ENCODE data around the gene TACR1. TPM values are rescaled to one million over a fixed set of nuclear protein-coding genes. Genes with fewer than 3 reads are reported as not detected.

TACR1 gene
- polyA plus RNA-seq, 4 donors, result 0.69 to 1.4 TPM; not detected in 2

- Histone ChIP-seq H3K4me3 (ENCODE audit: low read depth in 1 of 3, low read length in 3 of 3) (no peak overlapping the region), H3K27ac (ENCODE audit: low read depth in 1 of 3, low read length in 2 of 3) (no peak overlapping the region), H3K27me3 (ENCODE audit: control insufficient read depth in 3 of 3, insufficient read depth in 3 of 3, low read length in 3 of 3) (no peaks in the 10 kb centered on the region), H3K4me1 (ENCODE audit: control insufficient read depth in 3 of 3, insufficient read depth in 2 of 3, low read depth in 1 of 3, low read length in 2 of 3) (no peaks in the 10 kb centered on the region), H3K36me3 (ENCODE audit: control insufficient read depth in 3 of 3, insufficient read depth in 2 of 3, low read depth in 1 of 3, low read length in 3 of 3) (no peaks in the 10 kb centered on the region), H3K9me3 (ENCODE audit: control insufficient read depth in 2 of 2, insufficient read depth in 1 of 2, low read depth in 1 of 2, low read length in 1 of 2) (peaks cover 0 to 6% of the 10 kb centered on the region in 2 donors)
- FAIRE-seq (no peak), DNase-seq (no peak)
- WGBS, 3 donors, result 58 to 74% (median 69%) methylated on average over 4 of the region's 4 CpGs
Observed at GRCh38 chr2:75099521-75099922, 99.8 kb downstream of the TACR1 start.

DNA sequence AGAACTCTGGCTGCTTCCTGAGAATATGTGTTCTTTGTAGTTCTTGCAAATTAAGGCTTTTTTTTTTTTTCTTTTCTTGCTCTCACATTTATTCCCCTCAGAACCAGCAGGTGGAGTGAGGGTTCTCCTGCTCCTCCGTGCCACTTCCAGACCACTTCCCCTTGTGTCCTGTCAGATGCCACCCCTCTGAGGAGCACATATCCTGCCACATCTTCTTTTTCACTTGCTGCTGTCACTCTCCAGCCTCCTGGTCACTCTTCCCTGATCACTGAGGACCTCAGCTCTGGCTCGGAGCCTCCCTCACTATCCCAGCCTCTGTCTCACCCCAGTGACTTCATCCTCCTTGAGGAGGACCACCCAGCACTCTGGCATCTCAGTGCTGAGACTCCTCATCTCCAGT is 100.5 kb downstream of the TACR1 start:
- FAIRE-seq (no peak), DNase-seq (peak in 1 of 2 donors; percentile 17)
- WGBS, 3 donors, result 33 to 42% (median 34%) methylated on average over 2 of the region's 2 CpGs
- Histone ChIP-seq H3K9me3 (ENCODE audit: control insufficient read depth in 2 of 2, insufficient read depth in 1 of 2, low read depth in 1 of 2, low read length in 1 of 2) (peaks cover 0 to 6% of the 10 kb centered on the region in 2 donors), H3K4me1 (ENCODE audit: control insufficient read depth in 3 of 3, insufficient read depth in 2 of 3, low read depth in 1 of 3, low read length in 2 of 3) (no peaks in the 10 kb centered on the region), H3K27ac (ENCODE audit: low read depth in 1 of 3, low read length in 2 of 3) (no peak overlapping the region), H3K36me3 (ENCODE audit: control insufficient read depth in 3 of 3, insufficient read depth in 2 of 3, low read depth in 1 of 3, low read length in 3 of 3) (no peaks in the 10 kb centered on the region), H3K4me3 (ENCODE audit: low read depth in 1 of 3, low read length in 3 of 3) (no peak overlapping the region), H3K27me3 (ENCODE audit: control insufficient read depth in 3 of 3, insufficient read depth in 3 of 3, low read length in 3 of 3) (no peaks in the 10 kb centered on the region)

DNA sequence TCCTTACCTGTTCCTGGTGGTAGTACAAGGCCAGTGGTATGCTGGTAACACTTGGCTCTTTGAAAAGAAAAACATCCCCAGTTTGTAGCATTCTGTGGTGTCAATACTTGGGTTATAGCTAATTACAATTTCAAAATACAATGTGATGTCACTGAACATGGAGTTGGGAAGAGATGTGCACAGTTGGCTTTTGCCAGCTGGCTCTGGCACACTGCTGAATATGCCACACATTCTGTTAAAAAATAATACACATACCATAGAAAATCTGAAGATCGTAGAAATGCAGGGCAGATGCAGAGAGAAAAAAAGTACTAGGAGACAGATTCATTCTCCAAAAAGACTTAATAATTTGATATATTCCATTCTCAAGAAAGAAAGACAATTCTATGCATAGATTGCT is 101.5 kb downstream of the TACR1 start:
- 88 to 93% (median 92%) methylated on average over 1 of the region's 1 CpG for WGBS, 3 donors
- no peak for FAIRE-seq
- H3K27me3 ChIP-seq (ENCODE audit: control insufficient read depth in 3 of 3, insufficient read depth in 3 of 3, low read length in 3 of 3), result no peaks in the 10 kb centered on the region
- H3K36me3 ChIP-seq (ENCODE audit: control insufficient read depth in 3 of 3, insufficient read depth in 2 of 3, low read depth in 1 of 3, low read length in 3 of 3), result no peaks in the 10 kb centered on the region
- H3K9me3 ChIP-seq (ENCODE audit: control insufficient read depth in 2 of 2, insufficient read depth in 1 of 2, low read depth in 1 of 2, low read length in 1 of 2), result peaks cover 0 to 6% of the 10 kb centered on the region in 2 donors
- no peak overlapping the region for H3K4me3 ChIP-seq (ENCODE audit: low read depth in 1 of 3, low read length in 3 of 3)
- no peaks in the 10 kb centered on the region for H3K4me1 ChIP-seq (ENCODE audit: control insufficient read depth in 3 of 3, insufficient read depth in 2 of 3, low read depth in 1 of 3, low read length in 2 of 3)
- DNase-seq, result no peak
- no peak overlapping the region for H3K27ac ChIP-seq (ENCODE audit: low read depth in 1 of 3, low read length in 2 of 3)

GRCh38 chr2:75094405-75094804 is 104.9 kb downstream of the TACR1 start:
- Histone ChIP-seq H3K27ac (ENCODE audit: low read depth in 1 of 3, low read length in 2 of 3) (no peak overlapping the region), H3K4me3 (ENCODE audit: low read depth in 1 of 3, low read length in 3 of 3) (no peak overlapping the region), H3K9me3 (ENCODE audit: control insufficient read depth in 2 of 2, insufficient read depth in 1 of 2, low read depth in 1 of 2, low read length in 1 of 2) (no peaks in the 10 kb centered on the region), H3K36me3 (ENCODE audit: control insufficient read depth in 3 of 3, insufficient read depth in 2 of 3, low read depth in 1 of 3, low read length in 3 of 3) (no peaks in the 10 kb centered on the region), H3K27me3 (ENCODE audit: control insufficient read depth in 3 of 3, insufficient read depth in 3 of 3, low read length in 3 of 3) (no peaks in the 10 kb centered on the region), H3K4me1 (ENCODE audit: control insufficient read depth in 3 of 3, insufficient read depth in 2 of 3, low read depth in 1 of 3, low read length in 2 of 3) (no peaks in the 10 kb centered on the region)
- DNase-seq (no peak), FAIRE-seq (no peak)
- 89 to 97% (median 95%) methylated on average over 1 of the region's 1 CpG for WGBS, 3 donors

- H3K36me3 ChIP-seq (ENCODE audit: control insufficient read depth in 3 of 3, insufficient read depth in 2 of 3, low read depth in 1 of 3, low read length in 3 of 3), result no peaks in the 10 kb centered on the region
- H3K27ac ChIP-seq (ENCODE audit: low read depth in 1 of 3, low read length in 2 of 3), result no peak overlapping the region
- WGBS, 3 donors, result 75 to 87% (median 79%) methylated on average over 5 of the region's 5 CpGs
- FAIRE-seq (no peak), DNase-seq (no peak)
- H3K4me1 ChIP-seq (ENCODE audit: control insufficient read depth in 3 of 3, insufficient read depth in 2 of 3, low read depth in 1 of 3, low read length in 2 of 3), result no peaks in the 10 kb centered on the region
- no peak overlapping the region for H3K4me3 ChIP-seq (ENCODE audit: low read depth in 1 of 3, low read length in 3 of 3)
- H3K9me3 ChIP-seq (ENCODE audit: control insufficient read depth in 2 of 2, insufficient read depth in 1 of 2, low read depth in 1 of 2, low read length in 1 of 2), result no peaks in the 10 kb centered on the region
- H3K27me3 ChIP-seq (ENCODE audit: control insufficient read depth in 3 of 3, insufficient read depth in 3 of 3, low read length in 3 of 3), result no peaks in the 10 kb centered on the region
Observed at GRCh38 chr2:75090770-75091515, 108.4 kb downstream of the TACR1 start.

GRCh38 chr2:75089471-75089870 is 109.8 kb downstream of the TACR1 start:
- DNase-seq, result no peak
- FAIRE-seq, result no peak
- WGBS, 3 donors, result 95 to 98% (median 96%) methylated on average over 3 of the region's 3 CpGs
- H3K4me1 ChIP-seq (ENCODE audit: control insufficient read depth in 3 of 3, insufficient read depth in 2 of 3, low read depth in 1 of 3, low read length in 2 of 3), result no peaks in the 10 kb centered on the region
- H3K27ac ChIP-seq (ENCODE audit: low read depth in 1 of 3, low read length in 2 of 3), result no peak overlapping the region
- no peaks in the 10 kb centered on the region for H3K9me3 ChIP-seq (ENCODE audit: control insufficient read depth in 2 of 2, insufficient read depth in 1 of 2, low read depth in 1 of 2, low read length in 1 of 2)
- no peak overlapping the region for H3K4me3 ChIP-seq (ENCODE audit: low read depth in 1 of 3, low read length in 3 of 3)
- no peaks in the 10 kb centered on the region for H3K27me3 ChIP-seq (ENCODE audit: control insufficient read depth in 3 of 3, insufficient read depth in 3 of 3, low read length in 3 of 3)
- H3K36me3 ChIP-seq (ENCODE audit: control insufficient read depth in 3 of 3, insufficient read depth in 2 of 3, low read depth in 1 of 3, low read length in 3 of 3), result no peaks in the 10 kb centered on the region

- Histone ChIP-seq H3K27me3 (ENCODE audit: control insufficient read depth in 3 of 3, insufficient read depth in 3 of 3, low read length in 3 of 3) (no peaks in the 10 kb centered on the region), H3K36me3 (ENCODE audit: control insufficient read depth in 3 of 3, insufficient read depth in 2 of 3, low read depth in 1 of 3, low read length in 3 of 3) (no peaks in the 10 kb centered on the region), H3K27ac (ENCODE audit: low read depth in 1 of 3, low read length in 2 of 3) (no peak overlapping the region), H3K4me3 (ENCODE audit: low read depth in 1 of 3, low read length in 3 of 3) (no peak overlapping the region), H3K4me1 (ENCODE audit: control insufficient read depth in 3 of 3, insufficient read depth in 2 of 3, low read depth in 1 of 3, low read length in 2 of 3) (no peaks in the 10 kb centered on the region), H3K9me3 (ENCODE audit: control insufficient read depth in 2 of 2, insufficient read depth in 1 of 2, low read depth in 1 of 2, low read length in 1 of 2) (no peaks in the 10 kb centered on the region)
- DNase-seq (no peak), FAIRE-seq (no peak)
- WGBS, 3 donors, result 71 to 93% (median 80%) methylated on average over 3 of the region's 3 CpGs
Observed at GRCh38 chr2:75088791-75089190, 110.5 kb downstream of the TACR1 start.

DNA sequence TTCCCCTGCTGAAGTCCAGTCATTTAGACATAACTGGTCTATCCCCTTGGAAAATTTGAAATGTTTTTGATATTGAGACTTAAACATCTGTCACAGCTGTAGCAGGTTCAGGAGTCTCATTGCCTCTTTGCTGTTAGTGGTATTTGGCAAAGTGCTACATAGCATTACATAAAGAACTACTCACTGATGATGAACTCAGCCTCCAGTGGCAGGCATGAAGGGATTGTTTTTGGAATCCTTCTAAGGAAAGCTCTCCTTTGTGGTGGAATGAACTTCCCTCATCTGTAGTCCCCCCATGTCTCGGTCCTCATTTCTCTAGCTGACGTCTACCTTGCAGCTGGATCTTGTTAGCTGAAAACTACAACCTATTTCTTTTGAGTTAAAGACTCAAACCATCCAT is 111.6 kb downstream of the TACR1 start:
- Histone ChIP-seq H3K4me1 (ENCODE audit: control insufficient read depth in 3 of 3, insufficient read depth in 2 of 3, low read depth in 1 of 3, low read length in 2 of 3) (no peaks in the 10 kb centered on the region), H3K9me3 (ENCODE audit: control insufficient read depth in 2 of 2, insufficient read depth in 1 of 2, low read depth in 1 of 2, low read length in 1 of 2) (no peaks in the 10 kb centered on the region), H3K27ac (ENCODE audit: low read depth in 1 of 3, low read length in 2 of 3) (no peak overlapping the region), H3K27me3 (ENCODE audit: control insufficient read depth in 3 of 3, insufficient read depth in 3 of 3, low read length in 3 of 3) (no peaks in the 10 kb centered on the region), H3K36me3 (ENCODE audit: control insufficient read depth in 3 of 3, insufficient read depth in 2 of 3, low read depth in 1 of 3, low read length in 3 of 3) (no peaks in the 10 kb centered on the region), H3K4me3 (ENCODE audit: low read depth in 1 of 3, low read length in 3 of 3) (no peak overlapping the region)
- no peak for DNase-seq
- WGBS, 3 donors, result 86 to 100% (median 90%) methylated on average over 2 of the region's 2 CpGs
- no peak for FAIRE-seq

- no peak for FAIRE-seq
- H3K4me1 ChIP-seq (ENCODE audit: control insufficient read depth in 3 of 3, insufficient read depth in 2 of 3, low read depth in 1 of 3, low read length in 2 of 3), result no peaks in the 10 kb centered on the region
Observed at GRCh38 chr2:75079575-75079974, 119.7 kb downstream of the TACR1 start.

More at GRCh38 chr2:75079575-75079974, 119.7 kb downstream of the TACR1 start:
- Histone ChIP-seq H3K27ac (ENCODE audit: low read depth in 1 of 3, low read length in 2 of 3) (no peak overlapping the region), H3K27me3 (ENCODE audit: control insufficient read depth in 3 of 3, insufficient read depth in 3 of 3, low read length in 3 of 3) (no peaks in the 10 kb centered on the region), H3K4me3 (ENCODE audit: low read depth in 1 of 3, low read length in 3 of 3) (no peak overlapping the region), H3K9me3 (ENCODE audit: control insufficient read depth in 2 of 2, insufficient read depth in 1 of 2, low read depth in 1 of 2, low read length in 1 of 2) (no peaks in the 10 kb centered on the region), H3K36me3 (ENCODE audit: control insufficient read depth in 3 of 3, insufficient read depth in 2 of 3, low read depth in 1 of 3, low read length in 3 of 3) (no peaks in the 10 kb centered on the region)
- DNase-seq, result no peak
- 48 to 84% (median 50%) methylated on average over 1 of the region's 1 CpG for WGBS, 3 donors
